Superior temporal gyrus (tissue), 1 donor: ENCODE measurements around the gene MME.

Experiments
- DNase-seq: peaks from one replicate; pipeline ENCODE4 v3.0.0-alpha.2; 2016; ENCODE audit errors: extremely low spot score

MME gene

GRCh38 chr3:155147588-155147987 lies 67.5 kb downstream of the MME start:
- DNase-seq = no peak

- DNase-seq = no peak
Measured at GRCh38 chr3:155149494-155149893, 69.4 kb downstream of the MME start.

GRCh38 chr3:155153242-155154186 lies 73.4 kb downstream of the MME start:
- DNase-seq = no peak

- DNase-seq = no peak
Measured at GRCh38 chr3:155154255-155154654, 74.1 kb downstream of the MME start.

- DNase-seq = no peak
Measured at GRCh38 chr3:155158346-155159037, 78.4 kb downstream of the MME start.

- DNase-seq = no peak
Measured at GRCh38 chr3:155159301-155159700, 79.2 kb downstream of the MME start.

- no peak for DNase-seq
Measured at GRCh38 chr3:155161640-155162292, 81.6 kb downstream of the MME start.

GRCh38 chr3:155164306-155164705 lies 84.2 kb downstream of the MME start:
- DNase-seq = no peak

GRCh38 chr3:155166441-155166840 lies 86.3 kb downstream of the MME start:
- DNase-seq = no peak

- DNase-seq = no peak
Measured at GRCh38 chr3:155169197-155169596, 89.1 kb downstream of the MME start.

- no peak for DNase-seq
Measured at GRCh38 chr3:155173771-155174170, 93.7 kb downstream of the MME start.

GRCh38 chr3:155178810-155179436 lies 98.8 kb downstream of the MME start:
- DNase-seq = no peak

- DNase-seq = no peak
Measured at GRCh38 chr3:155179437-155179827, 99.3 kb downstream of the MME start.

- DNase-seq = no peak
Measured at GRCh38 chr3:155179966-155180757, 100.0 kb downstream of the MME start.

- DNase-seq = no peak
Measured at GRCh38 chr3:155182467-155182866, 102.3 kb downstream of the MME start.

- DNase-seq = no peak
Measured at GRCh38 chr3:155184011-155184410, 103.9 kb downstream of the MME start.

- DNase-seq = no peak
Measured at GRCh38 chr3:155185631-155186071, 105.5 kb downstream of the MME start.

- no peak for DNase-seq
Measured at GRCh38 chr3:155188031-155188430, 107.9 kb downstream of the MME start.

GRCh38 chr3:155189478-155189877 lies 109.4 kb downstream of the MME start:
- no peak for DNase-seq

- DNase-seq = no peak
Measured at GRCh38 chr3:155190691-155191090, 110.6 kb downstream of the MME start.
